HepG2 (cell line): Measurements from ENCODE around the gene NOL4L. TPM values are rescaled to one million over a fixed set of nuclear protein-coding genes. Genes with fewer than 3 reads are reported as not detected.

Source experiments
- ARID5B ChIP-seq: IDR thresholded peaks from 2 replicates; pipeline ENCODE4 v1.4.0; 2020; ENCODE audit warnings: mild to moderate bottlenecking, missing genetic modification reagents
- DBP ChIP-seq: sonication (generic); formaldehyde crosslinking; IDR thresholded peaks from 2 replicates; pipeline ENCODE4 v1.4.0; 2020; ENCODE audit warnings: missing genetic modification reagents; ENCODE audit errors: not compliant biosample characterization
- E2F1 ChIP-seq: sonication (generic); formaldehyde crosslinking; IDR thresholded peaks from 2 replicates; pipeline ENCODE4 v1.5.0; 2020; ENCODE audit warnings: missing genetic modification reagents
- GPBP1L1 ChIP-seq: sonication (generic); formaldehyde crosslinking; IDR thresholded peaks from 2 replicates; pipeline ENCODE4 v1.5.0; 2020; ENCODE audit warnings: mild to moderate bottlenecking, missing genetic modification reagents
- HIC2 ChIP-seq: sonication (generic); formaldehyde crosslinking; IDR thresholded peaks from 2 replicates; pipeline ENCODE4 v1.9.0; 2022; ENCODE audit warnings: low read depth, missing genetic modification reagents
- HNRNPK ChIP-seq: fragments of 200-400 bp; formaldehyde crosslinking; IDR thresholded peaks from 2 replicates; pipeline ENCODE4 v1.6.1; 2018; ENCODE audit warnings: low read length, low read depth, moderate library complexity, mild to moderate bottlenecking; ENCODE audit not compliant: poor library complexity, severe bottlenecking
- HNRNPLL ChIP-seq: fragments of 200-400 bp; formaldehyde crosslinking; IDR thresholded peaks from 2 replicates; pipeline ENCODE4 v1.6.1; 2017; ENCODE audit warnings: mild to moderate bottlenecking, low read depth, low read length; ENCODE audit not compliant: poor library complexity, severe bottlenecking
- NFYB ChIP-seq: sonication (generic); formaldehyde crosslinking; IDR thresholded peaks from 2 replicates; pipeline ENCODE4 v1.4.0; 2020; ENCODE audit warnings: missing genetic modification reagents
- NKX3-1 ChIP-seq: sonication (generic); formaldehyde crosslinking; IDR thresholded peaks from 2 replicates; pipeline ENCODE4 v1.5.0; 2020; ENCODE audit warnings: missing genetic modification reagents
- RNF2 ChIP-seq: fragments of 450-650 bp; conservative IDR thresholded peaks from 2 replicates; pipeline ENCODE4 v1.6.1; 2016; ENCODE audit warnings: low read depth
- TOE1 ChIP-seq: sonication (generic); formaldehyde crosslinking; IDR thresholded peaks from 2 replicates; pipeline ENCODE4 v1.4.0; 2020; ENCODE audit warnings: mild to moderate bottlenecking, missing genetic modification reagents
- ZBTB46 ChIP-seq: sonication (generic); formaldehyde crosslinking; IDR thresholded peaks from 2 replicates; pipeline ENCODE4 v1.4.0; 2020; ENCODE audit warnings: mild to moderate bottlenecking, missing genetic modification reagents, borderline replicate concordance
- ZNF234 ChIP-seq: sonication (generic); formaldehyde crosslinking; conservative IDR thresholded peaks from 2 replicates; pipeline ENCODE4 v1.5.1; 2020; ENCODE audit warnings: mild to moderate bottlenecking, missing genetic modification reagents
- ZNF510 ChIP-seq: sonication (generic); formaldehyde crosslinking; IDR thresholded peaks from 2 replicates; pipeline ENCODE4 v1.4.0; 2020; ENCODE audit warnings: low read depth, mild to moderate bottlenecking, missing genetic modification reagents
- ZNF557 ChIP-seq: sonication (generic); formaldehyde crosslinking; IDR thresholded peaks from 2 replicates; pipeline ENCODE4 v1.4.0; 2020; ENCODE audit warnings: missing genetic modification reagents
- ZNF577 ChIP-seq: sonication (generic); formaldehyde crosslinking; IDR thresholded peaks from 2 replicates; pipeline ENCODE4 v1.4.0; 2020; ENCODE audit warnings: mild to moderate bottlenecking, low read depth, missing genetic modification reagents, borderline replicate concordance
- ZNF670 ChIP-seq: sonication (generic); formaldehyde crosslinking; IDR thresholded peaks from 2 replicates; pipeline ENCODE4 v1.8.0; 2022; ENCODE audit warnings: mild to moderate bottlenecking, missing genetic modification reagents, borderline replicate concordance
- polyA plus RNA-seq, 8 experiments: library from polyadenylated mRNA; depleted of rRNA in 3 of 8; stranded (reverse) in 7 of 8; unstranded in 1 of 8; fragments of >200 nt; fragmentation: Illumina TruSeq in 4 of 8; extraction: Trizol in 4 of 8; gene quantifications; 2 replicates each; pipeline versions ENCODE4 v1.2.1 to v1.2.3, GENCODE V29; 2011 to 2016; ENCODE audit warnings: low read depth in 4 of 8, missing spikeins in 1 of 8, mixed read lengths in 1 of 8; ENCODE audit not compliant: insufficient read depth in 1 of 8
- total RNA-seq, 5 experiments: library from RNA; depleted of rRNA; stranded (reverse); fragments of >200 nt; fragmentation: Illumina TruSeq; extraction: Trizol; gene quantifications; 2 replicates each; pipeline ENCODE4 v1.2.3, GENCODE V29; 2016; ENCODE audit warnings: low read depth in 1 of 5

NOL4L gene
- total and polyA plus RNA-seq, 2 of the 13 experiments (the other 11 are each of a cell fraction or from before 2014, with no cell fraction given) = 16.6 to 35.4 TPM

- TF ChIP-seq HNRNPLL (peak; percentile 18), ZBTB46 (CRISPR knock-in tag) (peak; percentile 35; the same call in 1 of the 2 replicates), NKX3-1 (CRISPR knock-in tag) (no peak), DBP (CRISPR knock-in tag) (no peak), ZNF577 (no peak), HIC2 (CRISPR knock-in tag) (peak; percentile 67; the same call in 1 of the 2 replicates), ZNF510 (CRISPR knock-in tag) (no peak), ZNF234 (CRISPR knock-in tag) (no peak), ARID5B (no peak), E2F1 (no peak), ZNF670 (CRISPR knock-in tag) (no peak), ZNF557 (no peak), RNF2 (no peak), HNRNPK (no peak), GPBP1L1 (CRISPR knock-in tag) (no peak), NFYB (CRISPR knock-in tag) (no peak), TOE1 (no peak)
Observed at GRCh38 chr20:32536851-32537656, 48.1 kb downstream of the NOL4L start (continued).
